Measurements from ENCODE around the gene SNU13. TPM values are rescaled to one million over a fixed set of nuclear protein-coding genes. Genes with fewer than 3 reads are reported as not detected.
"Not testable (repeated sequence)": the region's sequence is repeated elsewhere in the genome, so short reads cannot be mapped to it uniquely, and the experiment has no call there.

SNU13 gene
- total RNA-seq: 229 TPM
- long read RNA-seq, transcript SNU13-201 (3 exons, 877 nt): minor isoform, 80 of 187 reads
- long read RNA-seq, transcript SNU13-202 (3 exons, 1,503 nt): major isoform, 86 of 187 reads
- long read RNA-seq, transcript SNU13-209 (2 exons, 1,340 nt): minor isoform, 6 of 187 reads
- long read RNA-seq, partial matches to known transcripts: 5 of 187 reads
- long read RNA-seq, other reads (novel, unspliced or antisense): 9 of 187 reads

DNA sequence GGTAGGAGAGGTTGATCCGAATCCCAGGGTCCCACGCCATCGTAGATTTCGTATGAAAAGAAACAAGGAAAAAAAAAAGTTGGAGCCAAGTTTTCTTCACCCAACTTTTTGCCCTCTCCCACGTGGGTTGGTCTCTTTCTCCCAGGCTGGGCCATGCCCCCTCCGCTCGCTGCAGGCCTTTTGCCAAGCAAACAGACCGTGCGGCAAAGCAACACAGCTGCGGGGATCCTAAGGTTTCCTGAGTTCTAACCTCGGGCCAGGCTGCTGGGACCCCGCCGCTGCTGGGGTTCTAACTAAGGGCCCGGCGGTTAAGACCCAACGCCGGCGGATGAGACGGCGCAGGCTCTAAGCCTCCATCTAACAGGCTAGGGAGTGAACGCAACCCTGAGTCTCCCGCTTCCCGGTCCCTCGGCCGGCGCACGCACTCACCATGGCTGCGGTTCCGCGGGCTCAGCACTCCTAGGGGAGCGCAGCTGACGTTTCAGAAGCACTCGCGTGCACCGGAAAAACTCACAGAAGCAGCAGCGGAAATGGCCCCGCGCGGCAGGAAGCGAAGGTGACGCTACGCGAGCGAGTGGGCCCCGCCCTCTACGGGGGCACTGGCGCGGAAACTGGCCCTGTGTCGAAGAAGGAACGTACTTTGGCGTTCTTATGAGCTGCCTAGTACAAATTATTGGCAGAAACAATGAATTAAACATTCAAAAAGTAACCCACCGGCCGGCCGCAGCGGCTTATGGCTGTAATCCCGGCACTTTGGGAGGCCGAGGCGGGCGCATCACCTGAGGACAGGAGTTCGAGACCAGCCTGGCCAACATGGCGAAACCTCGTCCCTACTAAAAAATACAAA is at the start of gene SNU13:
Gene SNU13 (minus strand): TSS at position 503 of the 847 bp plus-strand sequence. CDS start 71 bp downstream, at position 432.
- intact Hi-C loops (cut with micrococcal nuclease): no loop called here
- DNase-seq: peak; percentile 95
- peak; percentile 96 for ATAC-seq

DNA sequence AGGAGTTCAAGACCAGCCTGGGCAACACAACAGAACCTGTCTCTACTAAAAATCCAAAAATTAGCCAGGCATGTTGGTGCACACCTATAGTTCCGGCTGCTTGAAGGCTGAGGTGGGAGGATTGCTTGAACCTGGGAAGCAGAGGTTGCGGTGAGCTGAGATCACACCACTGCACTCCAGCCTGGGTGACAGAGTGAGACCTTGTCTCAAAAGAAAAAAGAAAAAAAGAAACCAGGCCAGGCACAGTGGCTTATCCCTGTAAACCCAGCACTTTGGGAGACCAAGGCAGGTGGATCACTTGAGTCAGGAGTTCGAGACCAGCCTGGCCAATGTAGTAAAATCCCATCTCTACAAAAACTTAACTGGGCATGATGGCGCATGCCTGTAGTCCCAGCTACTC is 44.6 kb upstream of the SNU13 start:
- DNase-seq; ATAC-seq; intact Hi-C loops (cut with micrococcal nuclease): not testable (repeated sequence)

DNA sequence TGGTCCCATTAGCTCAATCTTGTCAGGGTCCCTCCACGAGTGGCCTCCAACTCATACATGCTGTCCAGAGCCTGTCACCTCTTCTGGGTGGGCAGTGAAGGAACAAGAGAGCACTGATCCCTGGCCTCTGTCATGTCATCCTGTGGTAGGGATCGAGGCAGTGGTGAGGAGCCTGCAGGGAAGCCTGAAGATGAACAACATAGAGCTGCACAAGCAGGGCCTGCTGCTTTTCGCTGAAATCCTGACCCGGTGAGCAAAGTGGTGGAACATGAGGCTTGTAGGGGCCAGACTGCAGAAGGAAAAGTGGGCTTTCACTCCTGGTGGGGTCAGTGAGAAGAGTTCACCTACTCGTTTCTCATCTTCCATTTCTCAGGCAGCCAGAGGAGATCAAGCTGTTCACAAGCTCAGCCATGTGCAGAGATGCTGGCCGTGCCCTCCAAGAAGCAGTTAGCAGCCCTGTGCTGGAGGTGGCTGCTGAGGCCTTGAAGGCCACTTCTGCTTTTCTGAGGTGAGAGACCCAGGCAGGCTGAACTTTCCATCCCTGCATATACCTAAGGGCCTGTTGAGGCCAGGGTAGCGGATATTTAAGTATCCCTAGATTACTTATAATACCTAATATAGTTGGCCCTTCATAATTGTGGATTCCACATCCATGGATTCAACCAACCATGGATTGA is 43.6 kb upstream of the SNU13 start:
- intact Hi-C loops (cut with micrococcal nuclease): no loop called here
- no peak for ATAC-seq
- no peak for DNase-seq

GRCh38 chr22:41731609-41732008 is 42.9 kb upstream of the SNU13 start:
- DNase-seq: no peak
- no peak for ATAC-seq
- intact Hi-C loops (cut with micrococcal nuclease): no loop called here

DNA sequence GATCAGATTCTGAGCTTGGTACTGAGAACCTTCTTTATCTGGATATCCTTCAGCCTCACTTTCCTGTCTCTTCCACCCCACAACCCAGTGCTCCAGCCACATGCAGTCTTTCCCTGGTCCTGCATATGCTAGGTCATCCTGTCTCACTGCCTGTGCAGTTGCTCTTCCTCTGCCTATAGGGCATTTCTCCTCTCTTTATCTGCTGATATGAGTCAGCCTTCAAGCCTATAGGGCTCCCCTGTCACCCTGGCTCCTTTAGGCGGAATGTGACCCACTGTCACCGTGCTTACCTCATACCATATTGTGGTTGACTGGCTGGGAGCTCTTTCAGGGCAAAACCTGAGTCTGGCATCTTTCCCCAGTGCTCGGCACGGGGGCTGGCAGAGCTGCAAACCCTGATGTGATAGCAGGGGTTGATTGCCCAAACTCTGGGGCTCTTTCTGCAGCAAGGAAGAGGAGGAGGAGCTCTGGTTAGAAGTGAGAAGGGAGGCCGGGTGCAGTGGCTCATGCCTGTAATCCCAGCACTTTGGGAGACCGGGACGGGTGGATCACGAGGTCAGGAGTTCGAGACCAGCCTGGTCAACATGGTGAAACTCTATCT is 36.9 kb upstream of the SNU13 start:
- DNase-seq: no peak
- no peak for ATAC-seq
- intact Hi-C loops (cut with micrococcal nuclease): no loop called here

GRCh38 chr22:41722496-41722895 is 33.8 kb upstream of the SNU13 start:
- DNase-seq (no peak), ATAC-seq (no peak)
- intact Hi-C loops (cut with micrococcal nuclease): no loop called here

DNA sequence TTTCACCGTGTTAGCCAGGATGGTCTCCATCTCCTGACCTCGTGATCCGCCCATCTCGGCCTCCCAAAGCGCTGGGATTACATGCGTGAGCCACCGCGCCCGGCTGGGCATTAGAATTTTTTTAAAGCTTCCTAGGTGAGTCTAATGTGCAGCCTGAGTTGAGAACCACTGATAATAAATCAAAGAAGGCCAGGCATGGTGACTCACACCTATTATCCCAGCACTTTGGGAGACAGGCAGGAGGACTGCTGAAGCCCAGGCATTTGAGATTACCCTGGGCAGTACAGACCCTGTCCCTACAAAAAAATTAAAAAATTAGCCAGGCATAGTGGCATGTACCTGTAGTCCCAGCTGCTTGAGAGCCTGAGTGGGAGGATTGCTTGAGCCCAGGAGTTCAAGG is 24.3 kb upstream of the SNU13 start:
- intact Hi-C loops (cut with micrococcal nuclease): no loop called here
- no peak for ATAC-seq
- no peak for DNase-seq

GRCh38 chr22:41709341-41709740 is 20.7 kb upstream of the SNU13 start:
- DNase-seq (no peak), ATAC-seq (no peak)
- intact Hi-C loops (cut with micrococcal nuclease): no loop called here

DNA sequence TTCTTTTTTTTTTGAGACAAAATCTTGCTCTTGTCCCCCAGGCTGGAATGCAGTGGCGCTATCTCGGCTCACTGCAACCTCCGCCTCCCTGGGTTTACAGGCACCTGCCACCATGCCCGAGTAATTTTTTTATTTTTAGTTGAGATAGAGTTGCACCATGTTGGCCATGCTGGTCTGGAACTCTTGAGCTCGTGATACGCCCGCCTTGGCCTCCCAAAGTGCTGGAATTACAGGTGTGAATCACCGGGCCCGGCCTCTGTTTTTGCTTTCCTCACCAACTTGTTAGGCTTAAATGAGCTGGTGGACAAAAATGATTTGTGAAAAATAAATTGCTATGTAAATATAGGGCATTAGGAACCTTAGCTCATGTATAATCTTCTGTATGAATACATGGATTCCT is 14.1 kb upstream of the SNU13 start:
- no peak for DNase-seq
- intact Hi-C loops (cut with micrococcal nuclease): no loop called here

GRCh38 chr22:41700108-41700364 is 11.4 kb upstream of the SNU13 start:
- ATAC-seq (no peak), DNase-seq (no peak)
- intact Hi-C loops (cut with micrococcal nuclease): no loop called here

More for the DNA sequence above, 14.1 kb upstream of the SNU13 start:
- ATAC-seq: no peak

- intact Hi-C loops (cut with micrococcal nuclease): no loop called here
- peak; percentile 93 for DNase-seq
- ATAC-seq: peak; percentile 81
These were observed 10.8 kb upstream of the SNU13 start, which contains the start of gene MEI1 for GRCh38 chr22:41699264-41700107. MEI1 (plus strand) TSS chr22:41699503; CDS start chr22:41699539, 36 bp downstream.

GRCh38 chr22:41697126-41697775 is 8.6 kb upstream of the SNU13 start:
- ATAC-seq (peak; percentile 86), DNase-seq (peak; percentile 97)
- intact Hi-C loops (cut with micrococcal nuclease): no loop called here

GRCh38 chr22:41696703-41697102 is 8.0 kb upstream of the SNU13 start:
- ATAC-seq (no peak), DNase-seq (no peak)
- intact Hi-C loops (cut with micrococcal nuclease): no loop called here

DNA sequence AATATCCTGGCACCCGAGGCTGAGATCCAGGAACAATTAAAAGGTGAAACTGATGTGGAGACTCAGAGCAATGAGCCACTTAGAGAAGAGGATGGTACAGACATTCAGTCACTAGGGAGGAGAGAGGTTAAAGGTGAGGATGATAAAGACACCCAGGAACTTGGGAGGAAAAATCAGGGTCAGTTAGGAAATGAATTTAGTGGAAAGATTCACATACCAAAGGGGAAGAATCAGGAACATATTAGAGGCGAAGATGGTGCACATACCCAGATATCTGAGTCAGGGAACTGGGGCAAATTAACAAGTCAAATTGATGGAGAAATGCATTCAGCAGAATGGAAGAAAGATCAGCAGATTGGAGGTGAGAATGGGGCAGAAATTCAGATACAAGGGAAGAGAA is 6.5 kb upstream of the SNU13 start:
- no peak for ATAC-seq

DNA sequence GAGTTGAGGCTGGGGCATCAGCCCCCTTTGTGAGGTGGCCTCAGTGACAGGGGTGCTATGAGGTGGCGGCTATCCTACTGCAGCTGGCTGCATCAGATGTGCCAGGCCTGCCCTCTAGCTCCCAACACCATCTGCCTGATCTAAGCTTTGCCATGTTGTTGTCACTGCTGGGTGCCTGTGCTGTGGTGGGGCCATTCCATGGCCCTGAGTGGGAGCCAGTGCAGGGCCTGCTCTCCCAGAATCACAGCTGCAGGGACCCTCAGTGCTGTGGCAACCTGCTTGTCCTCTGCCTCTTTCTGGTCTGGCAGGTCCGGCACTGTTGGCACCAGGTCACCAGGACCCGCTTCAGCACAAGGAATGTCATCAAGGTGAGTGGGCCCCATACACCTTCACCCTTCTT is 1.8 kb upstream of the SNU13 start:
- no peak for ATAC-seq
- no peak for DNase-seq
- intact Hi-C loops (cut with micrococcal nuclease): loop anchor here (5.0 kb wide), 1 partner anchor 252 kb away; no protein-coding TSS in a partner anchor

More for the DNA sequence above, 6.5 kb upstream of the SNU13 start:
- intact Hi-C loops (cut with micrococcal nuclease): no loop called here
- no peak for DNase-seq

DNA sequence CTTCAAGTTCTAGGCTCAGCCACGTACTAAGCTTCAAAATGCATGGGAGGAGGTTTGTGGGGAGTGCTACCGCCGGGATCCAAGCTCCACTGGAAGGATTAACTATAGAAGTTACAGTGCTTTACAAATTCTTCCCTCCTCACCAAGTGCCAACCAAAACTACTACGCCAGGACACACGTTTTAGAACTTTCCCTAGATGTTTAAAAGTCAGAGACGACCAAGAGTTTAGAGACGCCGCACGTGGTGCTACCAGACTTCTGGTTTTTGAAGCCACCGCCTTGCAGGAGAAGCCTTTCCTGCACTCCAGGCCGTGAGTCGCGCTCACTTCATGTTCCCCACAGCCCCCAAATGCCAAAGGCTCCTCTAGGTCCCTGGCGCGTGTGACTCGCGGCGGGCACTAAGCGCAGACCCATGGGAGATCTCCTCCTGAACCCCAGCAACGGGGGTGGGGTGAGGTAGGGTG is 734 bp downstream of the SNU13 start:
- intact Hi-C loops (cut with micrococcal nuclease): no loop called here
- DNase-seq (peak; percentile 34), ATAC-seq (peak; percentile 35)

DNA sequence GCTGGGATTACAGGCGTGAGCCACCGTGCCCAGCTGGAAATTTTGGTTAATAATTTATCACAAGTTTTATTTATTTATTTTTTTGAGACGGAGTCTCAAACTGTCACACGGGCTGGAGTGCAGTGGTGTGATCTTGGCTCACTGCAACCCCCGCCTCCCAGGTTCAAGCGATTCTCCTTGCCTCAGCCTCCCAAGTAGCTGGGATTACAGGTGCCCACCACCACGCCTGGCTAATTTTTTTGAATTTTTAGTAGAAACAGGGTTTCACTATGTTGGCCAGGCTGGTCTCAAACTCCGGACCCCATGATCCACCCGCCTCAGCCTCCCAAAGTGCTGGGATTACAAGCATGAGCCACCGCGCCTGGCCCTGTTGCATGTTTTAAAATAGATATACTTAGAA is 1.8 kb downstream of the SNU13 start:
- DNase-seq; ATAC-seq; intact Hi-C loops (cut with micrococcal nuclease): not testable (repeated sequence)

DNA sequence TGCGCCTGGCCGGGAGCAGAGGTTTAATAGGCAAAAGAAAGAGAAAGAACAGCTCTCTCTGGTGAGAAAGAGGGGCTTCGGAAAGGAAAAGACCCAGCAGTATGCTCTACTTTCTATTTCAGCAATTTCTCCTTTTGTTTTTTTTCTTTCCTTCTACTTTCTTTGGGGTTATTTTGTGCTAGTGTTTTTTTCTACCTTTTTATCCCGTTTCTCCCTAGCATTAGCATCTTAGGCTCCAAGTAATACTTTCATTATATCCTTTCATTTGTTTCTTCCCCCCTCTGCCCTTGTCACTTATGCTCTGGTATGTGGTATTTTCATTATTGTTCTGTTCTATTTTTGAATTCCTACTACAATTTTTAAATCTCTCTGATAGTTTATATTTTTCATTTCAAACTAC is 4.5 kb downstream of the SNU13 start:
- ATAC-seq (no peak), DNase-seq (no peak)
- intact Hi-C loops (cut with micrococcal nuclease): no loop called here
